Measurements from ENCODE around the gene MCTP2. TPM values are rescaled to one million over a fixed set of nuclear protein-coding genes. Genes with fewer than 3 reads are reported as not detected.
A peak's percentile ranks its signal among the peaks of the same experiment; 100 is the strongest.

The MCTP2 gene
- total RNA-seq, 1 donor from 2014 or later: 54.2 TPM

DNA sequence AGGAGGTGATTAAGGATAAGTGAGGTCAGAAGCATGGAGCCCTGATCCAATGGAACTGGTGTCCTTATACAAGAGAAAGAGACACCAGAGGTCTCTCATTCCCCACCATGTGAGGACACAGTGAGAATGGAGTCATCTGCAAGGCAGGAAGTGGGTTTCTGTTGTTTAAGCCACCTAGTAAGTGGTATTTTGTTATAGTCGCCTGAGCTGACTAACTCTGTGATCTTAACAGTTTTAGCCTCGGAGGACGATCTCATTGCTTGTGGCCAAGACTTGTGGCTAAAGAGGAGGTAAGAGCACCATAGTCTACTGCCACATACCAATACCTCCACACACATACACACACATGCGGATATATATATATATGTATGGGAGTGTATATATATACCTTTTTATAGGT lies 73.8 kb downstream of the MCTP2 start:
- ChIA-PET POLR2A (interaction anchor here (0.6 to 5.6 kb wide), 4 partner anchors 15 to 74 kb away, joined by 4 to 72 read pairs (median 32); partner anchors contain the start of gene MCTP2), CTCF (interaction anchor here (2.5 to 3.2 kb wide), 2 partner anchors 17 to 18 kb away, joined by 14 to 30 read pairs; no protein-coding TSS in a partner anchor)
- intact Hi-C loops (cut with micrococcal nuclease): no loop called here
- H3K27me3 Mint-ChIP-seq: no peaks in the 10 kb centered on the region
- H3K36me3 Mint-ChIP-seq (ENCODE audit: low read depth): peaks cover 45% of the 10 kb centered on the region
- H3K4me1 Mint-ChIP-seq: peaks cover 58% of the 10 kb centered on the region
- H3K4me3 Mint-ChIP-seq: no peak overlapping the region
- peaks cover 3% of the 10 kb centered on the region for H3K9me3 Mint-ChIP-seq
- H3K27ac Mint-ChIP-seq: peak overlapping the region; percentile 93
- ATAC-seq (ENCODE audit: low read depth): no peak
- DNase-seq: no peak
- TF ChIP-seq, protein P1, sequence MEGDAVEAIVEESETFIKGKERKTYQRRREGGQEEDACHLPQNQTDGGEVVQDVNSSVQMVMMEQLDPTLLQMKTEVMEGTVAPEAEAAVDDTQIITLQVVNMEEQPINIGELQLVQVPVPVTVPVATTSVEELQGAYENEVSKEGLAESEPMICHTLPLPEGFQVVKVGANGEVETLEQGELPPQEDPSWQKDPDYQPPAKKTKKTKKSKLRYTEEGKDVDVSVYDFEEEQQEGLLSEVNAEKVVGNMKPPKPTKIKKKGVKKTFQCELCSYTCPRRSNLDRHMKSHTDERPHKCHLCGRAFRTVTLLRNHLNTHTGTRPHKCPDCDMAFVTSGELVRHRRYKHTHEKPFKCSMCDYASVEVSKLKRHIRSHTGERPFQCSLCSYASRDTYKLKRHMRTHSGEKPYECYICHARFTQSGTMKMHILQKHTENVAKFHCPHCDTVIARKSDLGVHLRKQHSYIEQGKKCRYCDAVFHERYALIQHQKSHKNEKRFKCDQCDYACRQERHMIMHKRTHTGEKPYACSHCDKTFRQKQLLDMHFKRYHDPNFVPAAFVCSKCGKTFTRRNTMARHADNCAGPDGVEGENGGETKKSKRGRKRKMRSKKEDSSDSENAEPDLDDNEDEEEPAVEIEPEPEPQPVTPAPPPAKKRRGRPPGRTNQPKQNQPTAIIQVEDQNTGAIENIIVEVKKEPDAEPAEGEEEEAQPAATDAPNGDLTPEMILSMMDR (IDR thresholded peaks at IDR 0.05): no peak

DNA sequence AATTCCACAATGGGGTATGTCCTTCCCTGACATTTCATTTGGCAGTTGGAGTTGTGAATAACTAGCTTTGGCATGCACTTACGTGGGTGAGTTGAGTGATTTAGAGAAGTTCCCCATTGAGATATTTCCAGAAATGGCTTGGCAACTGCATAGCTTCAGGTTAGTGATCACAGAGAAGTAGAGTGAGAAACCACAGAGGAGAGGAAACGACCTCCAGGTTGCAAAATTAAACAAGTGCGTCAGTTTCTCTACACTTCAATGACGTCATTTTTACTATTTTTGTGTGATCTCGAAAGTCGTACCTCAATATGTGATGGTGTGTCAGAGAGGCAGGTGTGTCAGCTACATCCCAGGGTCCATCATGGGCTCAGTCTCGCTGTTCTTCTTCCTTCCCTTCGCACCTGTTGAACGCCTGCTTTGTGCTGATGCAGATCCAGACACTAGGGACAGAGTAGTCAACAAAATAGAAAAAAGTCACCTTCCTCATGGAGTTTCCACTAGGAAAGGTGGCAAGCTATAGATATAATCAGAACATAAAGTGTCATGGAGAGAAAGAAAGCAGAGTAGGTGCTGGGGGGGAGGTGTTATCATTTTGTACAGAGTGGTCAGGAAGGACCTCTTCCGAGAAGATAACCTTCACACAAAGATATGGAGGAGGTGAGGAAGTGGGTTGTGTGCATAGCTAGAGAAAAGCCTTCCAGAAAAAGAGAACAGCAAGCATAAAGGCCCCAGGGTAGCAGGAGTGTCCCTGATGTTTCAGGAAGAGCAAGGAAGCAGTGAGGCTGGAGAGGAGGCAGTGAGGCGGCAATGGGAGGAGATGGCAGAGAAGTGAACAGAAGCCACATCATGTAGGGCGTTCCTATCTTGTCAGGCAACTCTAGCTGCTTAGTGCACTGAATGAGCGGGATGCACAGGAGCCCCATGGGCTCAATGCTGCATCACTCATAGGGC lies 75.6 kb downstream of the MCTP2 start:
- peak overlapping the region; percentile 66 for H3K4me3 Mint-ChIP-seq
- POLR2A ChIA-PET: interaction anchor here (0.7 to 5.6 kb wide), 18 partner anchors 9 to 134 kb away, joined by 3 to 72 read pairs (median 6); partner anchors contain the start of gene MCTP2
- intact Hi-C loops (cut with micrococcal nuclease): loop anchor here (1.0 kb wide), 4 partner anchors 20 to 133 kb away; partner anchors contain the start of gene MCTP2
- H3K36me3 Mint-ChIP-seq (ENCODE audit: low read depth): peaks cover 40% of the 10 kb centered on the region
- H3K9me3 Mint-ChIP-seq: peaks cover 3% of the 10 kb centered on the region
- H3K4me1 Mint-ChIP-seq: peaks cover 48% of the 10 kb centered on the region
- TF ChIP-seq, protein P1 (IDR thresholded peaks at IDR 0.05): no peak
- CTCF ChIA-PET: interaction anchor here (0.7 to 3.2 kb wide), 10 partner anchors 11 to 142 kb away, joined by 3 to 30 read pairs (median 4); partner anchors contain the start of gene MCTP2
- DNase-seq (no peak), ATAC-seq (ENCODE audit: low read depth) (peak; percentile 86)
- H3K27ac Mint-ChIP-seq: peak overlapping the region; percentile 93
- H3K27me3 Mint-ChIP-seq: no peaks in the 10 kb centered on the region

DNA sequence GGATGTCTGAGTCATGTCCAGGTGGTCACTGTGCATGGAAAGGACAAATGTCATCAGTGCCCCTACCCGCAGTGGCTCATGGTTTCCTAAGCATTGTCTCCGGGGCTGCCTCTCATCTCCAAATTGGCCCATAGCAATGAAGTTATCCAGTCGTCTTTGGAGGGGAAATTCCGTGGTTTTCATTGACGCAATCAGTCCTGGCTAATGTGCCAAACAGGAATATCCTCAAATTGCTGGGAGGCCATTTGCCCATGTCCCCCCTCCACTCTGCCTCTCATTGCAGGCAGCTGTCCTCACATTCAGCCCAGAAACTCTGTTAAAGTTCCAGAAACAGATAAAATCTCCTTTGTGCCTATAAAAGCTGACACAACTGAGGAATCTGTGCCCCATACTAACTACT lies 81.6 kb downstream of the MCTP2 start:
- DNase-seq (no peak), ATAC-seq (ENCODE audit: low read depth) (no peak)
- TF ChIP-seq, protein P1 (IDR thresholded peaks at IDR 0.05): no peak
- CTCF ChIA-PET: interaction anchor here (1.9 to 2.4 kb wide), 2 partner anchors 11 to 148 kb away, joined by 8 to 21 read pairs; no protein-coding TSS in a partner anchor
- H3K9me3 Mint-ChIP-seq: no peaks in the 10 kb centered on the region
- no peak overlapping the region for H3K27ac Mint-ChIP-seq
- H3K4me1 Mint-ChIP-seq: no peaks in the 10 kb centered on the region
- POLR2A ChIA-PET: no interaction called here
- no peak overlapping the region for H3K4me3 Mint-ChIP-seq
- intact Hi-C loops (cut with micrococcal nuclease): no loop called here
- H3K36me3 Mint-ChIP-seq (ENCODE audit: low read depth): peaks cover 52% of the 10 kb centered on the region
- no peaks in the 10 kb centered on the region for H3K27me3 Mint-ChIP-seq

DNA sequence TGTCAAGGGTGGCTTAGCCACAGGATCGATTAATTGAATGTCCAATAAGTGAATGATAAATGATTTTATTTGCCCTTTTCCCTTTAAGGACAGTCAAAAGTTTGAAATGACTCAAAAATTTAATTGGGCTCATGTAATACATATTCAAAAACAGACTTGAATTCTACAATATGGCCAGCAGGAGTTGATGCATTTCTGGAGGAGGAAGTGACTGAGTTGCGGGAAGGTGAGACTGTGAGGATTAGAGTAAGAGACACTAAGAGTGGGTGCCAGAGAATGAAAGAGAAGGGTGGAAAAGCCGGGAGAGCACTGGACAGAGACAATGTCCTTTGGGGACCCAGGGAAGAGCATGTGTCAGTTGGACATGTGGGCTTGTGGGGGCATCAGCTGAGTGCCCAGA lies 83.3 kb downstream of the MCTP2 start:
- ATAC-seq (ENCODE audit: low read depth): no peak
- H3K36me3 Mint-ChIP-seq (ENCODE audit: low read depth): peaks cover 57% of the 10 kb centered on the region
- CTCF ChIA-PET: interaction anchor here (1.9 to 2.4 kb wide), 2 partner anchors 9 to 150 kb away, joined by 8 to 21 read pairs; no protein-coding TSS in a partner anchor

More for the DNA sequence above, 83.3 kb downstream of the MCTP2 start:
- POLR2A ChIA-PET: no interaction called here
- no peak for DNase-seq
- H3K9me3 Mint-ChIP-seq: no peaks in the 10 kb centered on the region
- no peaks in the 10 kb centered on the region for H3K4me1 Mint-ChIP-seq
- intact Hi-C loops (cut with micrococcal nuclease): no loop called here
- no peaks in the 10 kb centered on the region for H3K27me3 Mint-ChIP-seq
- TF ChIP-seq, protein P1 (IDR thresholded peaks at IDR 0.05): no peak
- H3K27ac Mint-ChIP-seq: peak overlapping the region; percentile 1
- no peak overlapping the region for H3K4me3 Mint-ChIP-seq

All from activated B cell treated with CpG ODN at 0.5 μM for 24 hours (primary cell).